ENCODE measurements around the gene LHX4.

LHX4 gene

GRCh38 chr1:180247061-180247460 lies 17.0 kb downstream of the LHX4 start:
- DNase-seq: no peak

GRCh38 chr1:180247580-180247979 lies 17.5 kb downstream of the LHX4 start:
- DNase-seq: no peak

GRCh38 chr1:180248176-180248575 lies 18.1 kb downstream of the LHX4 start:
- DNase-seq: no peak

- no peak for DNase-seq
Measured at GRCh38 chr1:180248731-180249681, 18.9 kb downstream of the LHX4 start.

- no peak for DNase-seq
Measured at GRCh38 chr1:180249725-180250498, 19.8 kb downstream of the LHX4 start.

- DNase-seq: no peak
Measured at GRCh38 chr1:180250499-180250770, 20.4 kb downstream of the LHX4 start.

- DNase-seq: no peak
Measured at GRCh38 chr1:180250883-180251509, 20.9 kb downstream of the LHX4 start.

GRCh38 chr1:180251526-180252305 lies 21.7 kb downstream of the LHX4 start:
- no peak for DNase-seq

GRCh38 chr1:180252638-180253536 lies 22.8 kb downstream of the LHX4 start:
- DNase-seq: peak; percentile 14

GRCh38 chr1:180253585-180254495 lies 23.8 kb downstream of the LHX4 start:
- DNase-seq: no peak

- no peak for DNase-seq
Measured at GRCh38 chr1:180254496-180254819, 24.4 kb downstream of the LHX4 start.

- DNase-seq: no peak
Measured at GRCh38 chr1:180254854-180255253, 24.8 kb downstream of the LHX4 start.

GRCh38 chr1:180255536-180256340 lies 25.7 kb downstream of the LHX4 start:
- DNase-seq: no peak

- no peak for DNase-seq
Measured at GRCh38 chr1:180256341-180257027, 26.4 kb downstream of the LHX4 start.

- no peak for DNase-seq
Measured at GRCh38 chr1:180257028-180257386, 26.9 kb downstream of the LHX4 start.

GRCh38 chr1:180257486-180257885 lies 27.4 kb downstream of the LHX4 start:
- DNase-seq: no peak

GRCh38 chr1:180258290-180258689 lies 28.2 kb downstream of the LHX4 start:
- no peak for DNase-seq

GRCh38 chr1:180258935-180259334 lies 28.9 kb downstream of the LHX4 start:
- DNase-seq: no peak

Data from midbrain (tissue), 1 donor.